IMR-90 (cell line): ENCODE data around the gene SLC9A9. TPM values are rescaled to one million over a fixed set of nuclear protein-coding genes. Genes with fewer than 3 reads are reported as not detected.

ENCODE experiments used
- ATAC-seq: fragments of 200-7000 bp; cut with Tn5 transposase; 2 replicates; pipeline ENCODE4 v1.9.1; 2020; ENCODE audit warnings: low read depth, mild to moderate bottlenecking, moderate library complexity
- BruUV-seq: library from RNA; stranded (reverse); fragments of 400-500 nt; replicated peaks from 2 replicates; lab custom pipeline; 2021; lab: Mats Ljungman, UMichigan
- CTCF ChIA-PET: fragments of 300-600 bp; formaldehyde crosslinking; extraction: SDS; loops from one replicate; lab custom pipeline; 2021; ENCODE audit warnings: antibody characterized with exemption; lab: Yijun Ruan, JAX
- POLR2A ChIA-PET: fragments of 300-600 bp; sonication (Branson Sonifier 250); formaldehyde crosslinking; loops from one replicate; lab custom pipeline; 2022; ENCODE audit warnings: antibody characterized with exemption; ENCODE audit not compliant: unreplicated experiment; lab: Charles Lee
- DNase-seq: peaks from one replicate; pipeline ENCODE4 v3.0.0; 2013
- H2AFZ ChIP-seq: replicated peaks from 2 replicates; pipeline ENCODE3; 2013; ENCODE audit warnings: low read length, mild to moderate bottlenecking; ENCODE audit not compliant: poor library complexity
- H2AK5ac ChIP-seq: 2 replicates; pipeline ENCODE4 v1.6.1; 2013; ENCODE audit warnings: low read depth, low read length, inconsistent platforms
- H2AK9ac ChIP-seq: replicated peaks from 2 replicates; pipeline ENCODE3; 2013; ENCODE audit warnings: mild to moderate bottlenecking, low read depth, low read length, moderate library complexity; ENCODE audit not compliant: poor library complexity
- H2BK120ac ChIP-seq: 2 replicates; pipeline ENCODE4 v1.6.1; 2013; ENCODE audit warnings: low read depth, low read length, inconsistent platforms
- H2BK15ac ChIP-seq: 3 replicates; pipeline ENCODE4 v1.6.1; 2013; ENCODE audit warnings: low read depth, low read length, inconsistent platforms
- H2BK20ac ChIP-seq: 2 replicates; pipeline ENCODE4 v1.6.1; 2013; ENCODE audit warnings: low read depth, mild to moderate bottlenecking, inconsistent platforms, low read length, moderate library complexity
- H2BK5ac ChIP-seq: 2 replicates; pipeline ENCODE4 v1.6.1; 2013; ENCODE audit warnings: mild to moderate bottlenecking, low read depth, low read length, inconsistent platforms; ENCODE audit not compliant: poor library complexity, severe bottlenecking
- H3K14ac ChIP-seq: replicated peaks from 2 replicates; pipeline ENCODE4 v1.6.1; 2013; ENCODE audit warnings: low read depth, low read length, inconsistent platforms
- H3K18ac ChIP-seq: 2 replicates; pipeline ENCODE4 v1.6.1; 2013; ENCODE audit warnings: low read depth, low read length, control low read depth
- H3K23ac ChIP-seq: 2 replicates; pipeline ENCODE4 v1.6.1; 2013; ENCODE audit warnings: low read depth, low read length, inconsistent platforms
- H3K27ac ChIP-seq: 2 replicates; pipeline ENCODE4 v1.5.1; 2013; ENCODE audit warnings: mild to moderate bottlenecking, control low read depth, low read length; ENCODE audit not compliant: insufficient read depth
- H3K27me3 ChIP-seq: 2 replicates; pipeline ENCODE4 v1.6.1; 2013; ENCODE audit warnings: low read length; ENCODE audit not compliant: control insufficient read depth, insufficient read depth
- H3K36me3 ChIP-seq: 2 replicates; pipeline ENCODE4 v1.6.1; 2013; ENCODE audit warnings: low read length, mixed read lengths; ENCODE audit not compliant: control insufficient read depth, insufficient read depth
- H3K4ac ChIP-seq: 2 replicates; pipeline ENCODE4 v1.6.1; 2013; ENCODE audit warnings: low read depth, low read length, inconsistent platforms
- H3K4me1 ChIP-seq: 2 replicates; pipeline ENCODE4 v1.6.1; 2013; ENCODE audit warnings: low read length, mixed read lengths; ENCODE audit not compliant: control insufficient read depth, insufficient read depth
- H3K4me2 ChIP-seq: 2 replicates; pipeline ENCODE4 v1.6.1; 2013; ENCODE audit warnings: low read depth, mild to moderate bottlenecking, control low read depth, low read length, moderate library complexity
- H3K4me3 ChIP-seq: 2 replicates; pipeline ENCODE4 v1.5.1; 2013; ENCODE audit warnings: low read depth, mild to moderate bottlenecking, control low read depth, low read length, moderate library complexity; ENCODE audit not compliant: insufficient read depth
- H3K56ac ChIP-seq: 2 replicates; pipeline ENCODE4 v1.6.1; 2013; ENCODE audit warnings: low read length, inconsistent platforms; ENCODE audit not compliant: insufficient read depth; ENCODE audit errors: extremely low read depth
- H3K79me1 ChIP-seq, 2 experiments: 2 replicates each; pipeline ENCODE4 v1.6.1; 2013; ENCODE audit warnings: low read length in 2 of 2, inconsistent platforms in 1 of 2, low read depth in 1 of 2
- H3K9ac ChIP-seq: 2 replicates; pipeline ENCODE4 v1.6.1; 2013; ENCODE audit warnings: low read depth, low read length, control low read depth
- H3K9me1 ChIP-seq: 2 replicates; pipeline ENCODE4 v1.6.1; 2013; ENCODE audit warnings: low read length, inconsistent platforms; ENCODE audit not compliant: insufficient read depth
- H3K9me3 ChIP-seq: 2 replicates; pipeline ENCODE4 v1.6.1; 2013; ENCODE audit warnings: low read length; ENCODE audit not compliant: control insufficient read depth, insufficient read depth
- H4K20me1 ChIP-seq: 2 replicates; pipeline ENCODE4 v1.6.1; 2013; ENCODE audit warnings: low read length, inconsistent platforms; ENCODE audit not compliant: insufficient read depth
- H4K5ac ChIP-seq: 2 replicates; pipeline ENCODE4 v1.6.1; 2013; ENCODE audit warnings: mild to moderate bottlenecking, low read depth, low read length, control low read depth
- H4K8ac ChIP-seq, 2 experiments: 2 replicates each; pipeline ENCODE4 v1.6.1; 2013; ENCODE audit warnings: low read depth in 2 of 2, low read length in 2 of 2, control low read depth in 1 of 2, inconsistent platforms in 1 of 2
- H4K91ac ChIP-seq: 2 replicates; pipeline ENCODE4 v1.6.1; 2013; ENCODE audit warnings: low read depth, low read length, inconsistent platforms; ENCODE audit not compliant: insufficient read depth
- BHLHE40 ChIP-seq: fragments of 150-350 bp; IDR thresholded peaks from 2 replicates; pipeline ENCODE4 v1.6.1; 2016; ENCODE audit warnings: mild to moderate bottlenecking, low read depth, low read length
- CHD1 ChIP-seq: IDR thresholded peaks from 2 replicates; pipeline ENCODE4 v1.6.1; 2012; ENCODE audit warnings: low read depth, low read length, improper control_type of control experiment
- CTCF ChIP-seq: conservative IDR thresholded peaks from 2 replicates; pipeline ENCODE4 v1.5.1; 2012; ENCODE audit warnings: mild to moderate bottlenecking, low read depth, low read length, improper control_type of control experiment
- FOS ChIP-seq: fragments of 150-350 bp; IDR thresholded peaks from 2 replicates; pipeline ENCODE4 v1.6.1; 2016; ENCODE audit warnings: low read depth, low read length
- MXI1 ChIP-seq: IDR thresholded peaks from 2 replicates; pipeline ENCODE4 v1.6.1; 2012; ENCODE audit warnings: low read depth, mild to moderate bottlenecking, low read length, moderate library complexity, borderline replicate concordance
- NFE2L2 ChIP-seq: fragments of 150-350 bp; IDR thresholded peaks from 2 replicates; pipeline ENCODE4 v1.6.1; 2016; ENCODE audit warnings: low read depth, mild to moderate bottlenecking, low read length
- POLR2A ChIP-seq: IDR thresholded peaks from 2 replicates; pipeline ENCODE4 v1.6.1; 2012; ENCODE audit warnings: mild to moderate bottlenecking, low read depth, low read length
- RAD21 ChIP-seq: IDR thresholded peaks from 2 replicates; pipeline ENCODE4 v1.6.1; 2012; ENCODE audit warnings: low read length, improper control_type of control experiment
- RCOR1 ChIP-seq: IDR thresholded peaks from 2 replicates; pipeline ENCODE4 v1.6.1; 2012; ENCODE audit warnings: mild to moderate bottlenecking, low read length, improper control_type of control experiment; ENCODE audit not compliant: insufficient replicate concordance
- SMC3 ChIP-seq: fragments of 150-350 bp; IDR thresholded peaks from 2 replicates; pipeline ENCODE4 v1.6.1; 2016; ENCODE audit warnings: low read depth, mild to moderate bottlenecking, antibody characterized with exemption, low read length, moderate library complexity
- USF2 ChIP-seq: fragments of 150-350 bp; IDR thresholded peaks from 2 replicates; pipeline ENCODE4 v1.6.1; 2017; ENCODE audit warnings: mild to moderate bottlenecking, antibody characterized with exemption, low read length, low read depth
- WGBS, 2 experiments: methylation state at CpG; one replicate each; pipeline versions ENCODE4 v1.1.5 to v1.1.7; 2013; ENCODE audit warnings: missing lambda C conversion rate in 2 of 2; ENCODE audit not compliant: insufficient read length in 1 of 2; ENCODE audit errors: extremely low coverage in 2 of 2; 5-methylcytosine and 5-hydroxymethylcytosine counted together
- dilution Hi-C: fragments of 300-500 bp; cut with HindIII; formaldehyde crosslinking; loops from one replicate; pipeline ENCODE4 v1.14.3; 2018; ENCODE audit warnings: low sequenced_read_pairs; ENCODE audit not compliant: unreplicated experiment
- in situ Hi-C: fragments of 300-500 bp; cut with MboI; formaldehyde crosslinking; loops from 3 replicates; pipeline ENCODE4 v1.14.3; 2019; ENCODE audit warnings: low sequenced_read_pairs, inconsistent platforms, mixed read lengths
- intact Hi-C: fragments of 100-400 bp; cut with micrococcal nuclease; formaldehyde crosslinking; loops from 2 replicates; pipeline ENCODE4 v1.10.0; 2022
- polyA plus RNA-seq, 3 experiments: library from polyadenylated mRNA; depleted of rRNA; stranded (reverse); fragments of >200 nt; gene quantifications; 2 replicates each; pipeline ENCODE4 v1.2.3, GENCODE V29; 2012; ENCODE audit warnings: low replicate concordance in 1 of 3
- total RNA-seq: library from RNA; depleted of rRNA; stranded (reverse); fragments of >200 nt; gene quantifications from 2 replicates; pipeline ENCODE4 v1.2.3, GENCODE V29; 2012

The SLC9A9 gene
- total and polyA plus RNA-seq, 2 of the 4 experiments (the other 2 are of a cell fraction), result 1.4 to 2.3 TPM

- POLR2A ChIA-PET, result no interaction called here
- H3K4me1 ChIP-seq, result no peaks in the 10 kb centered on the region
- no peak overlapping the region for H2BK120ac ChIP-seq
- no CpG with 5 or more reads among the region's 5 CpGs for WGBS, 2 experiments
- no peak overlapping the region for H3K4me2 ChIP-seq
- H3K9me3 ChIP-seq, result no peaks in the 10 kb centered on the region
- no peak overlapping the region for H2AK5ac ChIP-seq
- H4K20me1 ChIP-seq, result no peaks in the 10 kb centered on the region
- no peak overlapping the region for H3K27ac ChIP-seq
- no peak overlapping the region for H3K23ac ChIP-seq
- ATAC-seq, result no peak
- no peak overlapping the region for H2AK9ac ChIP-seq
- no peak overlapping the region for H3K56ac ChIP-seq
- no peak overlapping the region for H3K14ac ChIP-seq
- H2BK20ac ChIP-seq, result no peak overlapping the region
- H4K8ac ChIP-seq, result no peak overlapping the region
- dilution Hi-C loops (no loop called here), intact Hi-C loops (no loop called here), in situ Hi-C loops (no loop called here)
- H3K4me3 ChIP-seq, result no peak overlapping the region
- H3K9ac ChIP-seq, result no peak overlapping the region
- no peak overlapping the region for H2BK5ac ChIP-seq
- H2AFZ ChIP-seq, result no peak overlapping the region
- CTCF ChIA-PET, result interaction anchor here (1.0 kb wide), 1 partner anchor 12 kb away, joined by 6 read pairs; no protein-coding TSS in a partner anchor
- H3K9me1 ChIP-seq, result no peaks in the 10 kb centered on the region
- no peak overlapping the region for H4K5ac ChIP-seq
- DNase-seq, result no peak
- H3K79me1 ChIP-seq, result no peaks in the 10 kb centered on the region
- H4K91ac ChIP-seq, result no peak overlapping the region
- BruUV-seq, result no TSS peak
- no peaks in the 10 kb centered on the region for H3K27me3 ChIP-seq
- no peak for TF ChIP-seq USF2
- TF ChIP-seq CHD1, result no peak
- TF ChIP-seq RAD21, result no peak
- TF ChIP-seq MXI1, result no peak
- TF ChIP-seq NFE2L2, result no peak
- TF ChIP-seq RCOR1, result no peak
- TF ChIP-seq FOS, result no peak
- no peak for TF ChIP-seq CTCF
- TF ChIP-seq POLR2A, result no peak
- no peak for TF ChIP-seq BHLHE40
- TF ChIP-seq SMC3, result no peak
- no peak overlapping the region for H3K4ac ChIP-seq
- no peak overlapping the region for H3K18ac ChIP-seq
- H2BK15ac ChIP-seq, result no peak overlapping the region
- H3K36me3 ChIP-seq, result no peaks in the 10 kb centered on the region
Observed at GRCh38 chr3:143686638-143687197, 161.6 kb downstream of the SLC9A9 start.
